ENCODE measurements around the gene MAJIN.
"Not testable (repeated sequence)": the region's sequence is repeated elsewhere in the genome, so short reads cannot be mapped to it uniquely, and the experiment has no call there.

The MAJIN gene

GRCh38 chr11:65008016-65008415, 36.1 kb upstream of the MAJIN start:
- DNase-seq = no peak
- peaks cover 0 to 8% of the 10 kb centered on the region in 2 donors for H3K27me3 ChIP-seq
- peaks cover 0 to 4% (median 3%) of the 10 kb centered on the region in 4 donors for H3K4me1 ChIP-seq
- no peak overlapping the region for H3K4me3 ChIP-seq
- no peak overlapping the region for H3K27ac ChIP-seq
- no peaks in the 10 kb centered on the region for H3K36me3 ChIP-seq
- TF ChIP-seq CTCF (IDR thresholded peaks at IDR 0.05) = no peak
- intact Hi-C loops (cut with DNase I; ENCODE audit: low total_unique reads) = no loop called here
- no peaks in the 10 kb centered on the region for H3K9me3 ChIP-seq

- intact Hi-C loops (cut with DNase I; ENCODE audit: low total_unique reads); H3K4me3 ChIP-seq; H3K9me3 ChIP-seq; H3K36me3 ChIP-seq; H3K27ac ChIP-seq; H3K4me1 ChIP-seq; DNase-seq: not testable (repeated sequence)
- peaks cover 0 to 19% of the 10 kb centered on the region in 2 donors for H3K27me3 ChIP-seq
Measured at GRCh38 chr11:65003968-65004367, 32.1 kb upstream of the MAJIN start.

GRCh38 chr11:65003282-65003681, 31.4 kb upstream of the MAJIN start:
- DNase-seq = no peak
- no peaks in the 10 kb centered on the region for H3K36me3 ChIP-seq
- no peaks in the 10 kb centered on the region for H3K4me1 ChIP-seq
- intact Hi-C loops (cut with DNase I; ENCODE audit: low total_unique reads) = no loop called here
- H3K4me3 ChIP-seq = no peak overlapping the region
- H3K9me3 ChIP-seq = no peaks in the 10 kb centered on the region
- no peak for TF ChIP-seq CTCF (IDR thresholded peaks at IDR 0.05)
- H3K27ac ChIP-seq = no peak overlapping the region
- H3K27me3 ChIP-seq = peaks cover 0 to 19% of the 10 kb centered on the region in 2 donors

- peaks cover 0 to 19% of the 10 kb centered on the region in 2 donors for H3K27me3 ChIP-seq
Measured at GRCh38 chr11:65002706-65003105, 30.8 kb upstream of the MAJIN start.

GRCh38 chr11:64999478-64999877, 27.6 kb upstream of the MAJIN start:
- H3K4me3 ChIP-seq = no peak overlapping the region
- H3K27me3 ChIP-seq = peaks cover 0 to 19% of the 10 kb centered on the region in 2 donors
- no peaks in the 10 kb centered on the region for H3K36me3 ChIP-seq
- intact Hi-C loops (cut with DNase I; ENCODE audit: low total_unique reads) = no loop called here
- H3K9me3 ChIP-seq = no peaks in the 10 kb centered on the region
- DNase-seq = no peak
- no peak for TF ChIP-seq CTCF (IDR thresholded peaks at IDR 0.05)
- H3K27ac ChIP-seq = no peak overlapping the region
- H3K4me1 ChIP-seq = peaks cover 0 to 17% (median 12%) of the 10 kb centered on the region in 4 donors

More at GRCh38 chr11:65002706-65003105, 30.8 kb upstream of the MAJIN start:
- no peaks in the 10 kb centered on the region for H3K36me3 ChIP-seq
- H3K4me3 ChIP-seq = no peak overlapping the region
- H3K9me3 ChIP-seq = no peaks in the 10 kb centered on the region
- no peaks in the 10 kb centered on the region for H3K4me1 ChIP-seq
- intact Hi-C loops (cut with DNase I; ENCODE audit: low total_unique reads) = no loop called here
- no peak for TF ChIP-seq CTCF (IDR thresholded peaks at IDR 0.05)
- DNase-seq = no peak
- no peak overlapping the region for H3K27ac ChIP-seq

GRCh38 chr11:64998690-64999431, 27.0 kb upstream of the MAJIN start:
- Histone ChIP-seq H3K27me3 (peaks cover 0 to 19% of the 10 kb centered on the region in 2 donors), H3K4me3 (no peak overlapping the region), H3K36me3 (no peaks in the 10 kb centered on the region), H3K27ac (no peak overlapping the region), H3K4me1 (peaks cover 0 to 17% (median 12%) of the 10 kb centered on the region in 4 donors), H3K9me3 (no peaks in the 10 kb centered on the region)
- TF ChIP-seq CTCF (IDR thresholded peaks at IDR 0.05) = no peak
- no peak for DNase-seq
- intact Hi-C loops (cut with DNase I; ENCODE audit: low total_unique reads) = no loop called here

Data from tibial artery (tissue), 4 donors.